ENCODE measurements around the gene KRTAP19-6.
"Not testable (repeated sequence)": the region's sequence is repeated elsewhere in the genome, so short reads cannot be mapped to it uniquely, and the experiment has no call there.

The KRTAP19-6 gene, protein sequence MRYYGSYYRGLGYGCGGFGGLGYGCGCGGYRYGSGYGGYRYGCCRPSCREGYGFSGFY

DNA sequence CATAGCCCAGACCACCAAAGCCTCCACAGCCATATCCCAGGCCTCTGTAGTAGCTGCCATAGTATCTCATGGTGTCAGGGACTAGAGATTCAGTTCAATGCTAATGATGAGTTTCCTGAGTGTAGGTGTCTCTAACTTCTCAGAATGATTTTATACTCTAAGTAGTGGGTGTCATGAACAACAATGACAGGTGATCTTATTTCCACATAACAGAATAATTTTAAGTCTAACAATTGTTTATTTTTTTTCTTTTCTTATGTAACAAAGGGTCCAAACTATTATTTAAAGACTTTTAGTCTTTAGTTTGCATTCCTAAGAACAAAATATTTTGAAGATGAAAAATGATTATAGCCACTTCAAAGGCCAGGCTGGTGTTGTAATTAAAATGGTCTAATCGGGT lies at the start of gene KRTAP19-6:
Gene KRTAP19-6 (minus strand): TSS at position 101 of the 400 bp plus-strand sequence. CDS start 31 bp downstream, at position 70.
- DNase-seq, result no peak

DNA sequence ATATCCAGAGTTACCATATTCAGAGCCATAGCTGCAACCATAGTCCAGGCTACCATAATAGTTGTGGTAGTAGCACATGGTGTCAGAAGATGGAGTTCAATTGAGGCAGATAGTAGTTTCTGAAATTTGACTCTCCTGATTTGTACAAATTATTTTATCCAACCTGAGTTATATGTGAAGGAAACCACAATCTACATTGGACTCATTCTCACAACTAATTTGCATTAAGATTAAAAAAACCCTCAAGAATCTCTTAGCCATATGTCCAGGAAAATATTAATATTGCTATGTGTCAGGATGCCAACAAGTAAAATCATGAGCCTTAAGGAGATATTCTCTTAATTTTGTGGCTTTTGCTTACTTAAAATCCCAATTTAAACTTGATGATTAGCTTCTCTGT lies 48.6 kb upstream of the KRTAP19-6 start, which contains the start of gene KRTAP22-2:
Gene KRTAP22-2 (minus strand): TSS at position 101 of the 400 bp plus-strand sequence.
- DNase-seq, result no peak

DNA sequence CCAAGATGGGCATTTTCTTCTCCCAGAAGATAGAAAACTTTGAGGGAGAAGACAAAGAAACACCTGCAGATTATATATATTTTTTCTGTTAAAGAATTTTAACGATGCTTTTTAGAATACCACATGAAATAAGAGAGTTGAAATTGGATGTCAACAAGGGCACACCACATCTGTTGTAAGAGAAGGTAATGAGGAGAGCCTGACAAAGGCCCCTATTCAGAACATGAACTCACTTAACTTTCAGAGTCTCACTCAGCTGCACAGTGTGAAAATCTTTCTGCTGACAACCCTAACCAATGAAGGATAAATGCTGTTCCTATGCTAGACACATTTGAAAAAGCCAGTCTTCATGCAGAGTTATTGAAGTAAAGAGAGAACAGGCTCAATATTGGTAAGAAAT lies 41.2 kb upstream of the KRTAP19-6 start:
- DNase-seq, result no peak

DNA sequence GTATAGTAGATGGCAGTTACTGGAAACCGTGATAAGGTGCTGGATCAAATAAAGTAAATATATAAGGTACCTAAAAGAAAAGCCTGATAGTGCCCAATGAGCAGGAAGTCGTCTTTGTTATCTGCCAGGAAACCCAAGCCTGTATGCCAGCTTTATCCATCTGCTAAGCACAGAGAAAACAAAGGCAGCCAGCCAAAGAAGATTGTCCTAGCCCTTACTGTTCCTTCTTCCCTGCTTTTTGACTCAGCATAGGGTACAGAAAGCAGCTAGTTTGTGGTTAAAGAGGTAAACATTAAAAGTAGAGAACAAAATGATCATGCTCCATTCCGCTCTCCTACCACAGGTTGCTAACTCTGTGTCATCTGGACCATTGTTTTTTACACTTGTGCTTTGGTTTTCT lies 38.5 kb upstream of the KRTAP19-6 start:
- no peak for DNase-seq

DNA sequence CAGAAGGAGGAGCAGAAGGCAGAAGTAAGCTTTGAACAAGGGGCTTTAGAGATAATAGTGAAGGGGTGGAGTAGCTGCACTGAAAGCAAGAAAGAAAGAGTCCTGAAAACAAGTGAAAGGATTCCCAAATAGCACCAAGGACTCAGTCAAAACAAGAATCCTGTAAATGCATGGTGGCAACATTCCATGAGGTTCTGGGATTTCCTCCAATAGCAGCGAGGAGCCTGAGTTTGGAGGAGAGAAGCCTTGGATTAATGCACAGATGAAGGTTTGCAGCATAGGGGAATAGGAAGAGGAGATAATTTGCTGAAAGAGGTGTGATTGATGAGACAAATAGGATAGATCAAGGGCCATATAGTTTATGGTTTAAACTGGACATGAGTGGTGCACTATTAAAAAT lies 37.7 kb upstream of the KRTAP19-6 start:
- no peak for DNase-seq

DNA sequence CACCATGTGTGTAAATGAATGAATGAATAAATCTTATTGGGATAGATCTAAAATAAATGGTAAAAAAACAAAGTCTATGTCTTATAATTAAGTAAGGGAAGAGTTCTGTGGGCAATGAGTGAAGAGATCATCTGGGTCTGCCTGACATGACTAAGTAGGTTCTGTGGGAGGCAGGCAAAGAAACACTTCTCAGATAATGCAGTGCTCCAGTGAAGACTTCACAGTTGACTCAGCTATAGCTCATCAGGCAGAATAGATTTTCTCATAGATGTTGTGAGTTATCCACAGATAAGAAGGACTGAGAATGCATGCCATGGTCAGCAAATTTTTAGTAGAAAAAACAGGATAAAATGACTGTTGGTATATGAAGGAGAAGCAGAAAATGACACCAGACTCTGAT lies 36.1 kb upstream of the KRTAP19-6 start:
- DNase-seq, result no peak

DNA sequence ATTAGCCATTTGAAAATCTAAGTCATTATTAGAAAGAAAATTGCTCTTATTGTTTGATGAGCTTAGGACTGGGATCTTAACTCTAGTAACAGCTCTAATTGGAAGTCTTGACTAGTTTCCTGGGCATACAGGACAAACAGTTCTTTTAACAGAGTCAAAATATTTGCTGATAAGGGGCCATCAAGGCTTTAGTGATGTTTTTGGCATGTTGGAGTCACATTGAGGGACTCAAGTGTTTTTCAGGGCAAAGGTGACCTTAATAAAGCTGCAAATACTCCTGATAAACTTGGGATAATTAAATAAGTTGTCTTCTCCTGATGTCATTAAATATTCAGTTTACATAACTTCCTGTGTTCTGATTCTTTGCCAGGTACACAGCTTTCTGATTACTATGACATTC lies 26.0 kb upstream of the KRTAP19-6 start:
- no peak for DNase-seq

DNA sequence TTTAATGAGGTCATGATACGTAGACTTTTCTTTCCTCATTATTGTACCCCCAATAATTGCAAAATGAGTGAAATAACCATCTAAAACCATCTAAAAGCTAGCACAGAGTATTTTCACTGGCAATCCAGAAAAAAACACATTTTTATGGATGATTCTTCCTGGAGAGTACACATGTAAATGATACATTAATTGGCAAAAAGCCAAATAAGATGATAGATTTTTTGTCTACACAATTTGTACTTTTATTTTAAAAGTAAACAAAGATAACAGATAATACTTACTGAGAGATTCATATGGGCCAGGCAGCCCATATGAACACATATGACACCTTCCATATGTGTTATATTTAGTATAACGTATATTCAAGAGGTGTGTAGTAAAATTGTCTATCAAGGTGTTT lies 22.0 kb upstream of the KRTAP19-6 start:
- DNase-seq, result no peak

DNA sequence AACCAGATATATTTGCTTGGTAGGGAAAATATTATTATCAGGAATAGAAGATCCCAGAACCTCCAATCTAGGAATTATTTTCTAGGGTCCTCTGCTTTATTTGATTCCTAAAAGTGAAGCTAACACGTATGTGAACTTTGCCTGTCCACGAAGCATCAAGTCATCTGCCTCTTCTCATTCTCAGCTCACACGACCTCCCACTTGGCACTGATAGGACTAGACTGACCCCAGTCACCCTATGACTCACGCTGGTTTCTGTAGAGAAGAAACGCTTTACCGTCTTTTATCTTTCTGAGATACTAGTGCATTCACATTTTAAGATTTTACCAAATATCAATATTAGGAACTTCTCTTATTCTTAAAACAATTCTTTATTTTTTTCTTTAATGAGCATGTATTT lies 21.4 kb upstream of the KRTAP19-6 start:
- DNase-seq, result no peak

DNA sequence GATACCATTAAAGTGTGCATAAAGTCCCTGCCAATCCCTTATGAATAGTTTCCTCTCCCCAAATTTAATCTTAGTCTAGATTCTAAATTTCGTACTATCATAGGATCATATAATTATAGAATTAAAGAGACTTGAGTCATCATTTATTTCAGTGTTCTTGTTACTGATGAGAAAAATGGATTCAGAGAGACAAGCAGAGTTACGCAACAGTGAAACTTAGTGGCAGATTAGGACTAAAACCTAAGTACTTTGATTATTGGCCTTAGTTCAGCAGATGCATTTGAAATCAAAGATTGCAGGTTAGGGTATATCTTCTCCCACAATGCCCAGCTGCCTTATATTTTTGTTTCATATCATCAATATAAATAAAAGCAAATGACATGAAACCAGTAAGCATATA lies 20.3 kb upstream of the KRTAP19-6 start:
- DNase-seq, result no peak

DNA sequence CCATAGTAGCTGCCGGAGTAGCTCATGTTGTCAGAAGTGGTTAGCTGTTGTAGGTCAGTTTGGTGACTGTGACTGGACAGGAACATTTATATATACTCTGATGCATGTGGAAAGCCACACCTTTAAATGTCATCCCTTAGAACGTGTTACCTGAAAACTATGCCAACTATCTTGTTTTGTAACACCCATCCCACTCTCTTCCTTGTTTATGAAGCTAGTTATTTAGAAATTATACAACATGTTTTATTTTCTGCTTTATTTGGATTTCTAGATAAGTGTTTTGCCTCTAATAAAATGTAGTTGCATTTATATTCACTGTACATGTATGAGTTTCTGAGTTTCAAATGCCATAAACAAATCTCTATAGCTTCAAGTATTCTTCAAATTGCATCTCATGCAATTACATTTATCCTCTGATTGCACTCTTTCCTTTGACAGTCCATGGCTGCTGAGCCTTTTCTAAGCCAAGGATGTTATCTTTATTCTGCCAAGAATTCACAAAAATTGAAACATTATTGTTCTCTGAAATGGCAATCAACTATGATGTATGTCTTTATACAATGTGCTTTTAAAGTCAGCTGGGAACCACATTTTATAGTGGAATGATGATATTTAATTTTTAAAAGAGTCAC lies 19.7 kb upstream of the KRTAP19-6 start, which contains the start of gene KRTAP19-7:
Gene KRTAP19-7 (minus strand): TSS at position 51 of the 632 bp plus-strand sequence. CDS start 25 bp downstream, at position 26.
- DNase-seq, result no peak

DNA sequence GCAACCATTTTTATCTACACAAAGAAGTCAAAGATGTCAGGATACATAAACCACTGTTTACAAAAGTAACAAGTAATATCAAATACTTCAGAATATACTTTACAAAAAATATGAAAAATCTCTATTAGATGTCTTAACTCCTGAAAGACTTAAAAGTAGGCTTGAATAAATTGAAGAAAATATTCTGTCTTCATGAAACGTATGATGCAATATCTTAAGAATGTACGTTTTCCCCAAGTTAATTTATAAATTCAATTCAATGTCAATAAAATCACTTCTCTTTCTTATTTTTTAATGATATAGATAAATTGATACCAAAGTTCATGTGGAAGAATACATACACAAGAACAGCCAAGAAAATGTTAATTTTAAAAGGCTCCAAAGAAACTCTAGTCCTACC lies 13.4 kb upstream of the KRTAP19-6 start:
- no peak for DNase-seq

DNA sequence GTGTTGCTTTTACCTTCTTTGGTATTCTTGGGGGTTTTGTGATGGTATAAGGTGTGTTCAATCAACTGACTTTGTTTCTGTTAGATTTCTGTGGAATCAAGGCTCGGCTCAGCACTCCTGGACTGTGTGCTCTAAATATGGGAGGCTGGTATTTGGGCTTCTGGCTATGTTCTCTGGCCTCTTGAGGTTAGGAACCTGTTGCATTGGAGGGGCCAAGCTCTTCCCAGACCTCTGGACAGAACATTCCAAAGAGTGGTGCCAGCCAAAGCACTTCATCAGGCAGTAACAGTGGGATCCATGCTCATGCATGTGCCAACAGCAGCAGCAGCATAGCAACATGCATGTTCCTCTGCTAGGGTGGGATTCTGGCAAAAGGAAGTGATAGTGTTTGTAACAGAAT lies 11.1 kb upstream of the KRTAP19-6 start:
- no peak for DNase-seq

DNA sequence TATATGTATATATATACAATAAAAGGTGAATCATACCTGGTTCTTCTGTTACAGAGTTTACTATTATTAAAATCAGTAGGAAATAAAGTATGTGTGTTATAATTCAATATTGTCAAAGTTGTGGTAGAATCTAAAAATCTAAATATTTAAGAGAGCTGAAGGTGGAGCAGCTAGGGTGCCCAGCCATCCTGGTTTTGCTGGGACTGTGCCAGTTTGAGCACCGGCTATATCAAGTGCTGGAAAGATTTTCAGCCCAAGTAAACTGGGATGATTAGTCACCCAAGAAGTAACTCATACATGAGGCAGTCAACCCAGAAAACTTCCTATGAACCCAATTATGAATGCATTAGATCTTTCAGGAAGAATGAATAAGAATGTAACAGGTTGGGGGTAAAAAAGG lies 22.8 kb downstream of the KRTAP19-6 start:
- no peak for DNase-seq

DNA sequence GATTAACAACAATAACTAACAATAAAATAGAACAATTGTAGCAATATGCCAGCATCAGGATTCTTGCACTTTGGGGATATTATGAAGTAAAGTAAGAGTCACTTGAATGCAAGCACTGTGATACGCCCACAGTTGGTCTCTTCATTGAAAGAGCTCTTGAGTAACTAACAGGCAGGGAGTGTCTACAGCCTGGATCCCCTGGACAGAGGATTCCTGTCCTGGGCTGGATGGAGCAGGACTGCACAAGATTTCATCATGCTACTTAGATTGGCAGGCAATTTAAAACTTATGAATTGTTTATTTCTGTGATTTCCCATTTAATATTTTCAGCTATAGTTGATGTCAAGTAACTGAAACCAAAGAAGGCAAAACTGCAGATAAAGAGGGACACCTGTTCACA lies 26.0 kb downstream of the KRTAP19-6 start:
- DNase-seq, result no peak

DNA sequence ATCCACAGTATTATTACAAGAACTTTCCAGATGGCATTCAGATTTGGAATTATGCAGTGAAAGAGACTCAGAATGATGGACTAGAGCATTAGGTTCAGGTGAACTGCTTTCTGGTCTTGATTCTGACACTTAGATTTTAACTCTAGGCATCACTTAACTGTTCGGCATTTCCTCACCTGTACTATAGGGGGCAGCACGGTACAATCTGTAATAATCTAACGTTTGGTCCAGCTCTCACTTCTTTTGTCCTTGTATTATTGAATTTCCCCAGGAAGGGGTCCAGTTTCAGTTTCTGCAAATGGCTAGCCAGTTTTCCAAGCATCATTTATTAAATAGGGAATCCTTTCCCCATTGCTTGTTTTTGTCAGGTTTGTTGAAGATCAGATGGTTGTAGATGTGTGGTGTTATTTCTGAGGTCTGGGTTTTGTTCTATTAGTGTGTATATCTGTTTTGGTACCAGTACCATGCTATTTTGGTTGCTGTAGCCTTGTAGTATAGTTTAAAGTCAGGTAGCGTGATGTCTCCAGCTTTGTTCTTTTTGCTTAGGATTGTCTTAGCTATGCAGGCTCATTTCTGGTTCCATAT lies 36.0 kb downstream of the KRTAP19-6 start:
- DNase-seq, result not testable (repeated sequence)

DNA sequence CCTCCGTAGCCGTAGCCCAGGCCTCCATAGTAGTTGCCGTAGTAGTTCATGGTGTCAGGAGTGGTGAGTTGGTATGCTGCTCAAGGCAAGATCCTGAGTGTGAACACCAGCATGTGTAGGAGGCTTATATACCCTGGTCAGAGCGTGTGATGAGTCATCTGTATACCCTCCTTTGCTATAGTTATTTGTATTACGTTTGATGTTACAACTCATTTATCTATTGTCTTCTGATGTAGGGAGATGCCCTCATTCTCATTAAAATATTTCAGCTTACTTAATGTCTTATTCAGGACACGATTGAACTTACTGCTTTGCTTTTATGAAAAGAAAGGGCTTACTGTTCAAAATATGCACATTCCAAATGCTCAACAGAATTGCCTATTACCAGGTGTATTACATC lies 39.6 kb downstream of the KRTAP19-6 start, which contains the start of gene KRTAP19-5:
Gene KRTAP19-5 (minus strand): TSS at position 101 of the 400 bp plus-strand sequence. CDS start 51 bp downstream, at position 50.
- DNase-seq, result no peak

DNA sequence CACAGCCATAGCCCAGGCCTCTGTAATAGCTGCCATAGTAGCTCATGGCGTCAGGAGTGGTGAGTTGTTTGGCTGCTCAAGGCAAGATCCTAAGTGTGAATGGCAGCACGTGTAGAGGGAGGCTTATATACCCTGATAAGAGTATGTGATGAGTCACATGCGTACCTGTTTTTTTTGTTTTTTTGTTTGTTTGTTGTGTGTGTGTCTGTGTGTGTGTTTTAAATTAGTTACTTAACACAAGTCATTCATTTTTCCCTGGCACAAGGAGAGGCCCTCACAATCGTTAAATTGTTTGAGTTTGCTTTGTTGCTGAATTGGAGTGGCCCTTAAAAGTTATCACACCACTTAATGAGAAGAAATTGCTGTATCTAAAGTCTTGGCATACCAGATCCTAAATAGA lies 44.6 kb downstream of the KRTAP19-6 start, which contains the start of gene KRTAP19-4:
Gene KRTAP19-4 (minus strand): TSS at position 101 of the 400 bp plus-strand sequence. CDS start 55 bp downstream, at position 46.
- no peak for DNase-seq

DNA sequence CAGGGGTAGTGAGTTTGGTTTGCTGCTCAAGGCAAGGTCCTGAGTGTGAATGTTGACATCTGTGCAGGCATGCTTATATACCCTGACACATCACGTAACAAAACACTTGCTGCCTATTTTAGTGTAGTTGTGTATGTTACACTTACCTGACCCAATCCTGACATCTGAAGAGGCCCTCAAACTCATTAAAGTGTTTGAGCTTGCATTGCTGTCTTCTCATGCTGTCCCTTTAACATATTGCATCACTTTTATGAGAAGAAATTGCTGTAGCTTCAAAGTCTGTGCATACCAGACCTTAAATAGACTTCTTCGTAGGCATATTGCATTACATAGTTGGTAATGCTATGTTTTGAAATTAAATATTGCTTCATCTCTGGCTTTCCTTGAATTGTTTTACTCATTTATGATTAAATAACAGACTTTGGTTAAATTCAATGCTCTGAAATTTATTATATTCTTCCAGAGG lies 49.7 kb downstream of the KRTAP19-6 start, which contains the start of gene KRTAP19-3:
Gene KRTAP19-3 (minus strand): TSS at position 51 of the 466 bp plus-strand sequence. CDS start 56 bp downstream, outside the sequence.
- DNase-seq, result no peak

Data from CD4-positive, alpha-beta T cell treated with Interleukin-6 for 4 hours (primary cell).